Adipocyte (in vitro differentiated cells): ENCODE results near the gene APBA1.

Source experiments
- DNase-seq: peaks from one replicate; pipeline ENCODE4 v3.0.0-alpha.2; 2015; ENCODE audit warnings: low read depth
- H3K27me3 ChIP-seq: replicated peaks from 2 replicates; pipeline ENCODE4 v1.7.0; 2013; ENCODE audit warnings: mild to moderate bottlenecking, low read length, moderate library complexity; ENCODE audit not compliant: control insufficient read depth, insufficient read depth
- H3K36me3 ChIP-seq: 2 replicates; pipeline ENCODE4 v1.7.0; 2013; ENCODE audit warnings: low read length, mild to moderate bottlenecking, moderate library complexity; ENCODE audit not compliant: control insufficient read depth, insufficient read depth, severe bottlenecking
- H3K4me1 ChIP-seq: 2 replicates; pipeline ENCODE4 v1.7.0; 2013; ENCODE audit warnings: mild to moderate bottlenecking, low read length, moderate library complexity; ENCODE audit not compliant: control insufficient read depth, insufficient read depth
- H3K4me3 ChIP-seq: 2 replicates; pipeline ENCODE4 v1.7.0; 2013; ENCODE audit warnings: mild to moderate bottlenecking, low read length, moderate library complexity
- H3K9ac ChIP-seq: 2 replicates; pipeline ENCODE4 v1.7.0; 2013; ENCODE audit warnings: mild to moderate bottlenecking, low read length, moderate library complexity
- H3K9me3 ChIP-seq: 2 replicates; pipeline ENCODE4 v1.7.0; 2013; ENCODE audit warnings: mild to moderate bottlenecking, low read length, moderate library complexity; ENCODE audit not compliant: control insufficient read depth

Gene APBA1

DNA sequence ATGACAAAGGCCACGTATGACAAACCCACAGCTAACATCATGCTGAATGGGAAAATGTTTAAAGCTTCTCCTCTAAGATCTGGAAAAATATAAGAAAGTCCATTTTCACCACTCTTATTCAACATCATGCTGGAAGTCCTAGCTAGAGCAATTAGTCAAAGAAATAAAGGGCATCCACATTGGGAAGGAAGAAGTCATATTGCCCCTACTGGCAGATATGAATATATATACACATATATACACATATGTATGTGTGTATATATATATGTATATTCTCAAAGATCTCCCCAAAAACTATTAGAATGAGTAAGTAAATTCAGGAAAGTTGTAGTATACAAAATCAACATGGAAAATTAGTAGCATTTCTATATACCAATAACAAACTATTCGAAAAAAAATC, 17.1 kb downstream of the APBA1 start:
- Histone ChIP-seq H3K9ac (no peak overlapping the region), H3K4me3 (no peak overlapping the region), H3K9me3 (no peaks in the 10 kb centered on the region), H3K36me3 (no peaks in the 10 kb centered on the region), H3K27me3 (no peaks in the 10 kb centered on the region), H3K4me1 (peaks cover 8% of the 10 kb centered on the region)
- DNase-seq, result no peak

GRCh38 chr9:69653261-69653660, 18.9 kb downstream of the APBA1 start:
- no peak overlapping the region for H3K9ac ChIP-seq

GRCh38 chr9:69649566-69650250, 22.5 kb downstream of the APBA1 start:
- no peaks in the 10 kb centered on the region for H3K9me3 ChIP-seq
- H3K27me3 ChIP-seq, result no peaks in the 10 kb centered on the region

More at GRCh38 chr9:69653261-69653660, 18.9 kb downstream of the APBA1 start:
- DNase-seq, result no peak
- Histone ChIP-seq H3K4me3 (no peak overlapping the region), H3K27me3 (no peaks in the 10 kb centered on the region), H3K9me3 (no peaks in the 10 kb centered on the region), H3K36me3 (no peaks in the 10 kb centered on the region), H3K4me1 (peaks cover 11% of the 10 kb centered on the region)

DNA sequence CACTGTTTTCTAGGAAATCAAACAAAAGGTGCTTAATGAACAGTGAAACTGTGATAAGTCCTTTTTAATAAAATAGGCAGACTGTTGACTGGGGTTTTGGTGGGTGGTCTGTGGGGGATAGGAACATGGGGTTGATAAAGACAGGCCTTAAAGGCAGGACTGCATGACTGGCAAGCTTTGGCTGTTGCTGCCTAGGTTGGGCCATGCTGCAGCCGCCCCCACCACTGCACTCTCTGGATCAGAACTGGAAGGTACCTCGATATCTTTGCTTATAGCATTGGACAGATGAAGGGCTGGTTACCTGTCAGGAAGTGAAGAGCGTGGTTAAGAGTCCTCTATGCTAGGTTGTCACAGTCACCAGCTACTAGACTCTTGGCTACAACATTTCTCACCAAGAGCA, 24.4 kb downstream of the APBA1 start:
- Histone ChIP-seq H3K27me3 (no peaks in the 10 kb centered on the region), H3K4me1 (peaks cover 11% of the 10 kb centered on the region), H3K4me3 (no peak overlapping the region), H3K9ac (no peak overlapping the region), H3K36me3 (no peaks in the 10 kb centered on the region), H3K9me3 (no peaks in the 10 kb centered on the region)
- no peak for DNase-seq

More at GRCh38 chr9:69649566-69650250, 22.5 kb downstream of the APBA1 start:
- DNase-seq, result peak; percentile 16
- Histone ChIP-seq H3K4me1 (peaks cover 11% of the 10 kb centered on the region), H3K9ac (no peak overlapping the region), H3K36me3 (no peaks in the 10 kb centered on the region), H3K4me3 (no peak overlapping the region)

DNA sequence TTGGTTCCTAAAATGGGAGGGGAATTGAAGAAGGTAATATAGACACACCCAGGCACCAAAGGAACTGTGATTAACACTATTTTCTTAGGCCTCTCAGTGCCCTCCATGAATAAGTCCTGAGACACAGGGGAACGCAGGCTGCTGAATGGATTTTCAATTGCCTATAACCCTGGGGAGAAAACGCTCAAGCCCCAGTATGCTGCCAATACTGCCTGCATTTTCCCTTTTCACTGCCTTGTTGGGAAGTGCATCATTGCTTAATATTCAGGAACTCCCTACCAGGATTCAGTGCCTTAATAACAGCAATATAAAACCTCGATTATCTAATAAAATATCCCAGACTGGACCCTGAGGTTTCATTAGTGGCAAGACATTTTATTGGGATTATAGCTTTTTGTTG, 25.4 kb downstream of the APBA1 start:
- H3K4me1 ChIP-seq, result peaks cover 11% of the 10 kb centered on the region
- H3K4me3 ChIP-seq, result no peak overlapping the region
- no peaks in the 10 kb centered on the region for H3K36me3 ChIP-seq
- peaks cover 7% of the 10 kb centered on the region for H3K9me3 ChIP-seq
- no peak for DNase-seq
- H3K9ac ChIP-seq, result no peak overlapping the region
- no peaks in the 10 kb centered on the region for H3K27me3 ChIP-seq

DNA sequence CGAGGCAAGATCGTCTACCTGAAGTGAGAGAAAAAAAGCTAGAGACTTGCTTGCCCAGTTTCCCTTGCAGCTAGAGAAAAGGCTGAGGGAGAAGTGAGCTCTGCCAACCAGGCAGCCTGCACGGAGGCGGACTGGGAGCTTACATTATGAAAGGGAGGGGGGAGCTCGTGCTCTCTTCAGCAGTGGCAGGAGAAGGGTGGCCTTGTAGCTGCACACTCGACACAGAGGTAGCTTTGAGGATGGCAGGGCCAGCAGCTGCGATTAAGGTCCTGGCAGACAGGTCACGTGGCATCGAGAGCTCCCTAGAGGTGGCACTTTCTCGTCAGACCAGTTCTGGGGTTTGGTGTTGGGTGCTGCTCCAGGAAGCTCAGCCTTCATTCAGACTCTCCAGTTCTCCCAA, 26.7 kb downstream of the APBA1 start:
- Histone ChIP-seq H3K36me3 (no peaks in the 10 kb centered on the region), H3K4me1 (peaks cover 11% of the 10 kb centered on the region), H3K9ac (no peak overlapping the region), H3K27me3 (no peaks in the 10 kb centered on the region), H3K9me3 (peaks cover 7% of the 10 kb centered on the region), H3K4me3 (no peak overlapping the region)
- DNase-seq, result no peak

DNA sequence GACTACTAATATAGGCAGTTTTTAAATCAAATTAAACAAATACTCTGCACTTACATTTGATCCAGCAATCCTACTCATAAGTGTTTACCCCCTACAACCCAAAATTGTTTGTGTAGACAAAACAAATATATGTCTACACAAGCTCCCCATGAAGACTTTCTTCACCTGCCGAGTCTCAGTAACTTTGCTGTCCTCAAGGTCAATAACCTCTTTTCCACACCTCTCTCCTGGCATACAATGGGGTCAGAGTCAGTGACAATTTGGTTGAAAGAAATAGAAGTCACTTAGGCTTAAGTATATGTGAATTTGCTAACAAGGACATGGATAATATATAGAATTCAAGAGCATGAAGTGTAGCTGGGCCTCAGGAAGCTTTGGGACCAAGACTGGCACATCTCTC, 29.1 kb downstream of the APBA1 start:
- Histone ChIP-seq H3K27me3 (no peaks in the 10 kb centered on the region), H3K36me3 (no peaks in the 10 kb centered on the region), H3K4me3 (no peak overlapping the region), H3K9me3 (peaks cover 7% of the 10 kb centered on the region), H3K9ac (no peak overlapping the region), H3K4me1 (peaks cover 7% of the 10 kb centered on the region)
- no peak for DNase-seq

- H3K4me3 ChIP-seq, result no peak overlapping the region
Measured at GRCh38 chr9:69637817-69638200, 34.4 kb downstream of the APBA1 start.

DNA sequence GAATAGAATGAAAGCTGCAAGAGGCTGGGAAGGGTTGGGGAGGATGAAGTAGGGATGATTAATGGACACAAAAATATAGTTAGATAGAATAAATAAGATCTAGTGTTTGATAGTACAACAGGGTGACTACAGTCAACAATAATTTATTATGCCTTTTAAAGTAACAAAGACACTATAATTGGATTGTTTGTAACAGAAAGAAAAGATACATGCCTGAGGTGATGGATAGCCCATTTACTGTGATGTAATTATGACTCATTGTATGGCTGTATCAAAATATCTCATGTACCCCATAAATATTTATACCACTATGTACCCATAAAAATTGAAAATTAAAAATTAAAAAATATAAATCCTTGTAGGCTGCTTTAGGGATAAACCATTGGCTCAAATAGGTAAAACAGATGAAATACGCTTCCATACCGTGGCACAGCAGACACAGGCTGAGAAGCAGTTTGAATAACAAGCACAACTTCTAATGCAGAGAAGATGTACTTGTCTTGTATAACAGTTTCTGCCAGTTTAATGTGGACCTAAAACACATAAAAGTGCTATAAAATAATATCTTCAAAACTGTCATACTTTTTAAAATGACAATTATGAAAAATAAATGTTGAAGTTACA, 34.9 kb downstream of the APBA1 start:
- H3K9me3 ChIP-seq, result peaks cover 3% of the 10 kb centered on the region
- peak overlapping the region; percentile 7 for H3K9ac ChIP-seq
- DNase-seq, result no peak
- no peaks in the 10 kb centered on the region for H3K27me3 ChIP-seq
- no peaks in the 10 kb centered on the region for H3K36me3 ChIP-seq
- peaks cover 8% of the 10 kb centered on the region for H3K4me1 ChIP-seq
- H3K4me3 ChIP-seq, result no peak overlapping the region

More at GRCh38 chr9:69637817-69638200, 34.4 kb downstream of the APBA1 start:
- Histone ChIP-seq H3K9ac (peak overlapping the region; percentile 7), H3K4me1 (peaks cover 8% of the 10 kb centered on the region), H3K36me3 (no peaks in the 10 kb centered on the region), H3K9me3 (peaks cover 7% of the 10 kb centered on the region), H3K27me3 (no peaks in the 10 kb centered on the region)
- peak; percentile 75 for DNase-seq

GRCh38 chr9:69633716-69634115, 38.5 kb downstream of the APBA1 start:
- Histone ChIP-seq H3K27me3 (no peaks in the 10 kb centered on the region), H3K4me1 (peaks cover 8% of the 10 kb centered on the region), H3K9ac (no peak overlapping the region), H3K36me3 (no peaks in the 10 kb centered on the region), H3K9me3 (no peaks in the 10 kb centered on the region), H3K4me3 (no peak overlapping the region)
- no peak for DNase-seq

DNA sequence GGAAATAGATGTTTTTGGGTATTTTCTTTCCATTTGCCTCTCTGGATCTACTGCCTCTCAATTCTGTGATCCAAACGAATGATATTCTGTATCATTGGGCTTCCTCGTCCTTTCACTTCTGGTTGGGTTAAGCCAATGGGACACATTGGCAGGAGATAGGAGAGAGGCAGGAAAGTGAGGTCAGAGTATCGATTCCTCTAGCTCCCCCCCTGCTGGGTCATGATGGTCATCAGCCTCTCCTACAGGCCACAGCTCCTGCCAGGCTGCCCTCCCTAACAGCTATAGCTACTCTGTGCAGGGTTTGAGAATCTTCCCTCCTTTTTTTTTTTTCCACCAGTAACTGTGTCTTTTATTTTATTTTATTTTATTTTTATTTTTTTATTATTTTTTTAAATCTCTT, 39.4 kb downstream of the APBA1 start:
- H3K27me3 ChIP-seq, result no peaks in the 10 kb centered on the region
- no peak overlapping the region for H3K9ac ChIP-seq
- no peaks in the 10 kb centered on the region for H3K9me3 ChIP-seq
- H3K36me3 ChIP-seq, result no peaks in the 10 kb centered on the region
- no peak overlapping the region for H3K4me3 ChIP-seq
- no peak for DNase-seq
- peaks cover 4% of the 10 kb centered on the region for H3K4me1 ChIP-seq
